ENCODE measurements around the gene RNF187.

Gene RNF187

DNA sequence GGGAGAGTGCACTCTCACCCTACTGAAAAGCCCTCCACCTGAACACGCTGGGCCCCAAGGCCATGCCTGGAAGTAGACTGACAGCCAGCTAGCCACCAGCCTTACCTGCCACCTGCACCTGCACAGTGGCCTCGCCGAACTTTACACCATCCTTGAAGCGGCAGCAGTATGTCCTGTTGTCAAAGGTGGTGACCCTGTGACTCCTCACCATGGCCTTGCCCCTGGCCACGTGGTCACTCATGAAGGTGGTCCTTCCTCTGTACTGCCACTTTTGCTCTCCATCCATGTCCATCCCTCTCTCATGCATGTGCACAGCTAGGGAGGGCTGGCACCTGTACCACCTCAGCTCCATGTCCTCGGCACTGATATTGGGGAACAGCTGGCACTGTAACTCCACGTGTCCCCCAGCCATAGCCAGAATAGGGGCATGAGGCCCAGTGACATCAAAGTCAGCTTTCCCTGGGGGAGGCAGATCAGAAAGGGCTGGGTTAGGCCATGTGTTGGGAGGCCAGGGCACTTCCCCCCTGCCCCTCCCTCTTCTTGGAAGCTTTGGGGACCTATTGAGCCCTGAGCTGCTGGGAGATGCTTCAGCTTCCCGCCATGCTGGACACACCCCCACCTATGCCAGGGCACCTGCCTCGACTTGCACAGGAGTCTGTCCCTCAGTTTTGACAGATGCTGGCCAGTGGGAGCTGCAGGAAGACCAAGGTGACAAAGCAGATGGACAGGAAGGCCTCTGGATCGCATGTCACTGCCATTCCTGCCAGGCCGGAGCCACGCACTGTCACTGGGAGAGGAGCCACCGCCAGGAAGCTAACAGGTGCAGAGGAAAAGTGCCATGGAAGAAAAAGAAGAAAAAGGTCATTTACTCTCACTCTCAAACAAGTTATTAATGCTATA, 24.6 kb downstream of the RNF187 start:
- no peak for DNase-seq

DNA sequence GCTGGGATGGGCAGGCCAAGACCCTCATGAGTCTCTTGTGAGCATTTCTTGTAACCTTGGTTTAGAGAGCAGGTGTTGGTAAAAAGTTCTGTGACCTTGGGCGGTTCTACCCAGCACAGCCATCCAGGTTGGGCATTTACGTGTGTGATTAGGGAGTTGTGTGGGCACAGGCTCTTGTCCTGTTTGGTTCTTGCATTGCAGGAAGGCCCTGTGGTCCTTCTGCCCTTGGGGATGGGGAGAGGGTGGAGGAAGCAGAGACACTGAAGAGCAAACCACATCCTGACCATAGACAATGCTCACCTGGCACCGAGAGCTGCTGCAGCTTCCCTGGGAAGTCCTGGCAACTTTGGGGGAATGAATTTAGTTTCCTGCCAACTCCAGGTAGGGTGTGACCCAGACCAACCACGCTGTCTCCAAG, 25.6 kb downstream of the RNF187 start:
- no peak for DNase-seq

DNA sequence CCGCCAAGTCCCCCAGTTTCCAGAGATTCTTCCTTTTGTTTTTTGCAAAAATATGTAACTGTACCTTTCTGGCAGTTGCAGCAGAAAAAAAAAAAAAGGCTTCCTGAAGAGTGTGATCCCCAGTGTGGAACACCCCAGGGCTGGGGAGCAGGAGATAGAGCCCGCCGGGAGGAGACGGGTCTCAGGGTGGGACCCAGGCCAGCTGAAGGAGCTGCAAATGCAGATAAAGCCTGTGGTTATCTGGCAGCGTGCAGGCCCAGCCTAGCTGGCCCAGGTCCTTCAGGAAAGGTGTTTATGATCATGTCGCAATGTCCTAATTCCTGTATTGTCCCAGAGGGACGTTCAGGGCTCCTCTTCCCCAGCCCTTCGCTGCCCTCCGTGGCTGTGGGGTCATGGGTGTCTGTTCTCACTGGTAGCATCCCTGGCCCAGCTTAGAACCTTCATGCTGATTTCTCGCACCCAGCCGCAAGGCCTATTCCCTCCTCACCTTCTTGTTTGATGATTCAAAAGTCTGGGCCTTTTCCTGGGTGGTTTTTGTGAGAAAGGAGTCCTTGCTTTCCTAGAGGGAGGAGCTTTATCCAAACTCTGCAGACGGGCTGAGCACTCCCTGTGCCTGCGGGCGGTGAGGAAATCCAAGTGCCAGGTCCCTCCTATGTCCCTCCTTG, 26.2 kb downstream of the RNF187 start:
- no peak for DNase-seq

DNA sequence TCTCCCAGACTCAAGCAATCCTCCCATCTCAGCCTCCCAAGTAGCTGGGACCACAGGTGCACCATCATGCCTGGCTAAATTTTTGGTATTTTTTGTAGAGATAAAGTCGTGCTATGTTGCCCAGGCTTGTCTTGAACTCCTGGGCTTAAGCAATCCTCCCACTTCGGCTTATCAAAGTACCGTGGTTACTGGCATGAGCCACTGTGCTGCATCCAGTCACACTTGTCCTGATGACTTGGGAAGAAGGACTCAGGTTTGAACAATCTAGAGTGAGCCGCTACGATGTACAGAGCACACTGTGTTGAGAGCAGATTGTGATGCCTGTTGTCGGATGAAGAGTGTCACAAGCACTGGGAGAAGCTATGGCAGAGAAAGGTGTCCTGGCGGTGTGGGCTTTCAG, 27.2 kb downstream of the RNF187 start:
- no peak for DNase-seq

DNA sequence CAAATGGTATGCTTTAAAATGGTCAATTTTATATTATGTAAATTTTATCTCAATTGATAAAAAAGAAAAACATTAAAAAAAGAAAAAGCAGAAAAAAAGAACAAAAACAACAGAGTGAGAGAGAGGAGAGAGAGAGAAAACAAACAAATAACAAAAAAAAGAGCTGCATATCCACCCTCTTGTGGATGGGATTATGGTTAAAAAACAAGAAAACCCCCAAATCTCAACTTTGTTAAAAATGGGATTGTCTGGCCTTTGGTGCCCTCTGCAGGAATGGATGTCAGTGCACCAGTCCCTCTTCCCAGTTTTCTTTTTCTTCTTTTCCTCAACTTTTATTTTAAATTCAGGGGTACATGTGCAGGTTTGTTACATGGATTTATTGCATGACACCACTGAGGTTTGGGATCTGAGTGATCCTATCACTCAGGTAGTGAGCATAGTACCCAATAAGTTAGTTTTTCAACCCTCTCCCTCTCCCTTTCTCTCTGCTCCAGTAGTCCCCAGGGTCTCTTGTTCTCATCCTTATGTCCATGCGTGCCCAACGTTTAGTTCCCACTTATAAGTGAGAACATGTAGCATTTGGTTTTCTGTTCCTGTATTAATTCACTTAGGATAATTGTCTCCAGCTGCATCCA, 28.1 kb downstream of the RNF187 start:
- no peak for DNase-seq

DNA sequence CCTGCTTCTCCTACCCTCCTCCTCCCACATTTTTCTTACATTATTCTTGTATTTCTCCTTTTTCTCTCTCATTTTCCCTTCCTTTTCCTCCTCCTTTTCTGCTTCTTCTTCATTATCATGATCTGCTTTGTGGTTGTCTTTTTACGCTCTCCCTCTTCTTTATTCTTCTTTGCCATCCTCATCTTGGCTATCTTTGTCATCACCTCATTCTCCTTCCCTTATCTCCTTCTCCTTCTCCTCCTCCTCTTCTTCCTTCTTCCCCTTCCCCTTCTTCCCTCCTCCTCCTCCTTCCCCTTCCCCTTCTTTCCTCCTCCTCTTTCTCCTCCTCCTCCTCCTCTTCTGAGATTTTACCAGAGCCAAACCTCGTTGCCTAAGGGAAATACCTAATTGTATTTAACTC, 30.5 kb downstream of the RNF187 start:
- no peak for DNase-seq

DNA sequence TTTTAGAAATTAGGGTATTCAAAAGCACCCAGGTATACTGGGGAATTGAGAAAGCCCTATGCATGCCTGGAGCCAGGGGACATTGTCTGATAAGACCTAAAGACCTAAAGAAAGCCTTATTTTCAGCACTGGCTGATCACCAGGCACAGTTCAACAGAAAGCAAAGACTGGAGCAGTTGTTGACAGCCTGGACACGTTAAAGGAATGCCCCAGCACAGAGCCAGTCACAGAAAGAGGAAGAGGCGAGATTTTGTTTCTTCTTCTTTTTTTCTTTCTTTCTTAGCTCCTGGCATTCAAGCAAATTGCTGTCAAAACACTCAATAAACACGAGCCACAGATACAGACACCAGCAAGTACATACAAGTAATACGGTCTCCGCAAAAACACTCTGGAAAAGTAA, 40.4 kb downstream of the RNF187 start:
- no peak for DNase-seq

DNA sequence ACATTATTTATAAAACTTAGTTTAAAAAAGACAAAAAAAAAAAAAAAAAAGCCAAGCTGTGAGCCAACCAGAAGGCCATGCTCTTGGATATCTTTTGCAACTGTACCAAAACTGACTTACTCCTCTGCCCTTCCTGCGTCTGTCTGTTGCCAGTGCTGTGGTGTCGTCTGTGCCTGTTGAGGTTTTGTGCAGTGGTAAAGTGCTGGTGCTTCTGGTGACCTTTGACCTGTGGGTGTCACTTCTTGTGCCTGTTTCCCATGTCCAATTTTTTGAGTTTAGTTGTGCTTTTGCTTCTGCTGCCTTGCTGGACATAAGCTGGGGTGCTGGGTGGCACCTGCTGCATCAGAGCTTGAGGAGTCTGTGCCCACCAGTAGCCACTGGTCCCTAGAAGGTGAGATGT, 41.4 kb downstream of the RNF187 start:
- DNase-seq: no peak

DNA sequence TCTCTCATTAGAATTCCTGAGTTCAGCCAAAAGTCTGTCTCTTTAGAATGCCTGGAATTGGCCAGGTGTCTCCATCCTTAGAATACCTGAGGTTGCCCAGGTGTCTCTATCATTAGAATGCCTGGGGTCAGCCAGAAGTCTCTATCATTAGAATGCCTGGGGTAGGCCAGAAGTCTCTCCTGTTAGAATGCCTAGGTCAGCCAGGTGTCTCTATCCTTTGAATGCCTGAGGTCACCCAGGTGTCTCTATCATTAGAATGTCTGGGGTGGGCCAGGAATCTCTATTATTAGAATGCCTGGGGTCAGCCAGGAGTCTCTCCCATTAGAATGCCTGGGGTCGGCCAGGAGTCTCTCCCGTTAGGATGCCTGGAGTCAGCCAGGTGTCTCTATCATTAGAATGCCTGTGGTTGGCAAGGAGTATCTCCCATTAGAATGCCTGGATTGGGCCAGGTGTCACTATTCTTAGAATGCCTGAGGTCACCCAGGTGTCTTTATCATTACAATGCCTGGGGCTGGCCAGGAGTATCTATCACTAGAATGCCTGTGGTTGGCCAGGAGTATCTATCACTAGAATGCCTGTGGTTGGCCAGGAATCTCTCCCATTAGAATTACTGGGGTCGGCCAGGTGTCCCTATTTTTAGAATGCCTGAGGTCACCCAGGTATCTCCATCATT, 43.0 kb downstream of the RNF187 start:
- no peak for DNase-seq

DNA sequence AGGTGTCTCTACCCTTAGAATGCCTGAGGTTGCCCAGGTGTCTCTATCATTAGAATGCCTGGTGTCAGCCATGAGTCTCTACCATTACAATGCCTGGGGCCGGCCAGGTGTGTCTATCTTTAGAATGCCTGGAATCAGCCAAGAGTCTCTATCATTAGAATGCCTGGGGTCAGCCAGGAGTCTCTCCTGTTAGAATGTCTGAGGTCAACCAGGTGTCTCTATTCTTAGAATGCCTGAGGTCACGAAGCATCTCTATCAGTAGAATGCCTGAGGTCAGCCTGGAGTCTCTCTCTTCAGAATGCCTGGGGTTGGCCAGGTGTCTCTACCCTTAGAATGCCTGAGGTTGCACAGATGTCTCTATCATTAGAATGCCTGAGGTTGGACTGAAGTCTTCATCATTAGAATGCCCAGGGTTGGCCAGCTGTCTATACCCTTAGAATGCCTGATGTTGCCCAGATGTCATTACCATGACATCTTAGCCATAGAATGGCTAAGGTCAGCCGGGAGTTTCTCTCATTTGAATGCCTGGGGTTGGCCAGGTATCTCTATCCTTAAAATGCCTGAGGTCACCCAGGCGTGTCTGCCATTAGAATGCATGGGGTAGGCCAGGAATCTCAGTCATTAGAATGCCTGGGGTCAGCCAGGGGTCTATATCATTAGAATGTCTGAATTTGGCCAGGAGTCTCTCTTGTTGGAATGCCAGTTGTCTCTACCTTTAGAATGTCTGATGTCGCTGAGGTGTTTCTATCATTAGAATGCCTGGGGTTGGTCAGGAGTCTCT, 44.0 kb downstream of the RNF187 start:
- DNase-seq: no peak

DNA sequence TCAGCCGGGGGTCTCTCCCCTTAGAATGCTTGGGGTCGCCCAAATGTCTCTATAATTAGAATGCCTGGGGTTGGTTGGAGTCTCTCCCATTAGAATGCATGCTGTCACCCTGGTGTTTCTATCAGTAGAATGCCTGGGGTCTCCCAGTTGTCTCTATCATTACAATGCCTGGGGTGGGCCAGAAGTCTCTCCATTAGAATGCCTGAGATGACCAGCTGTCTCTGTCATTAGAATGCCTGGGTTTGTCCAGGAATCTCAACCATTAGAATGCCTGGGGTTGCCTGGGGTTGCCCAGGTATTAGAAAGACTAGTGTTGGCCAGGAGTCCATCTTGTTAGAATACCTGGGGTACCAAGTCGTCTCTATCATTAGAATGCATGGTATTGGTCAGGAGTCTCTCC, 51.6 kb downstream of the RNF187 start:
- no peak for DNase-seq

DNA sequence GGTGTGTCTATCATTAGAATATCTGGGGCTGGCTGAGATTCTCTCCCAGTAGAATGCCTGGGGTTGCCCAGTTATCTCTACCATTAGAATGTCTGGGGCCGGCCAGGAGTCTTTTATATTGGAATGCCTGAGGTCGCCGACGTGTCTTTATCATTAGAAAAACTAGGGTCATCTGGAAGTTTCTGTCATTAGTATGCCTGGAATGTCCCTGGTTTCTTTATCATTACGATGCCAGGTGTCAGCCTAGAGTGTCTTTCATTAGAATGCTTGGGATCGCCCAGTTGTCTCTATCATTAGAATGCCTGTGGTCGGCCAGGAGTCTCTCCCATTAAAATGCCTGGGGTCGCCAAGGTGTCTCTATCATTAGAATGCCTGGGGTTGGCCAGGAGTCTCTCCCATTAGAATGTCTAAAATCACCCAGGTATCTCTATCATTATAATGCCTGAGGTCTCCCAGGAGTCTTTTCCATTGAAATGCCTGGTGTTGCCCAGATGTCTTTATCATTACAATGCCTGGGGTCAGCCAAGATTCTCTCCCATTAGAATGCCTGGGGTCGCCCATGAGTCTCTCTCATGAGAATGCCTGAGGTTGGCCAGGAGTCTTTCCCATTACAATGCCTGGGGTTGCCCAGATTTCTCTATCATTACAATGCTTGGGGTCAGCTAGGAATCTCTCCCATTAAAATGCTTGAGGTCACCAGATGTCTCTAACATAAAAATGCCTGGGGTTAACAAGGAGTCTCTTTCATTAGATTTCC, 53.2 kb downstream of the RNF187 start:
- no peak for DNase-seq

DNA sequence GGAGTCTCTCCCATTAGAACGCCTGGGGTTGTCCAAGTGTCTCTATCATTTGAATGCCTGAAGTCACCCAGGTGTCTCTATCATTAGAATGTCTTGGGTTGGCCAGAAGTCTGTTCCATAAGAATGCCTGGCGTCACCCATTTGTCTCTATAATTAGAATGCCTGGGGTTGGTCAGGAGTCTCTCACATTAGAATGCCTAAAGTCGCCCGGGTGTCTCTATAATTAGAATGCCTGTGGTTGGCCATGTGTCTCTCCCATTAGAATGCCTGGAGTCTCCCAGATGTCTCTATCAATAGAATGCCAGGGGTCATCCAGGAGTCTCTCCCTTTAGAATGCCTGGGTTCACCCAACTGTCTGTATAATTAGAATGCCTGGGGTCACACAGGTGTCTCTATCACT, 54.5 kb downstream of the RNF187 start:
- DNase-seq: no peak

DNA sequence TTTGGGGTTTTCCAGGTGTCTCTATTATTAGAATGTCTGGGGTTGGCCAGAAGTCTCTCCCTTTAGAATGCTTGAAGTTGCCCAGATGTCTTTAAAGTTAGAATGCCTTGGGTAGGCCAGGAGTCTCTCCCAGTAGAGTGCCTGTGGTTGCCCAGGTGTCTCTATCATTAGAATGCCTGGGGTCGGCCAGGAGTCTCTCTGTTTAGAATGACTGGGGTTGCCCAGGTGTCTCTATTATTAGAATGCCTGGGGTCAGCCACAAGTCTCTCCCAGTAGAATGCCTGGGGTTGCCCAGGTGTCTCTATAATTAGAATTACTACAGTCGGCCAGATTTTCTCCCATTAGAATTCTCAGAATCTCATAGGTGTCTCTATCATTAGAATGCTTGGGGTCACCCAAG, 55.2 kb downstream of the RNF187 start:
- no peak for DNase-seq

DNA sequence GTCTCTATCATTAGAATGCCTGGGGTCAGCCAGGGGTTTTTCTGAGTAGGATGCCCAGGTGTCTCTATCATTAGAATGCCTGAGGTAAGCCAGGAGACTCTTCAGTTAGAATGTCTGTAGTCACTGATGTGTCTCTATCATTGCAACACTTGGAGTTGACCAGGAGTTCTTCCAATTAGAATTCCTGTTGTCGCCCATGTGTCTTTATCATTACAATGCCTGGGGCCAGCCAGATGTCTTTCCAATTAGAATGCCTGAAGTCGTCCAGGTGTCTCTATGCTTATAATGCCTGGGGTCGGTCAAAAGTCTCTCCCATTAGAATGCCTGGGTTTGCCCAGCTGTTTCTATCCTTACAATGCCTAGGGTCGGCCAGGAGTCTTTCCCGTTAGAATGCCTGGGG, 55.8 kb downstream of the RNF187 start:
- no peak for DNase-seq

DNA sequence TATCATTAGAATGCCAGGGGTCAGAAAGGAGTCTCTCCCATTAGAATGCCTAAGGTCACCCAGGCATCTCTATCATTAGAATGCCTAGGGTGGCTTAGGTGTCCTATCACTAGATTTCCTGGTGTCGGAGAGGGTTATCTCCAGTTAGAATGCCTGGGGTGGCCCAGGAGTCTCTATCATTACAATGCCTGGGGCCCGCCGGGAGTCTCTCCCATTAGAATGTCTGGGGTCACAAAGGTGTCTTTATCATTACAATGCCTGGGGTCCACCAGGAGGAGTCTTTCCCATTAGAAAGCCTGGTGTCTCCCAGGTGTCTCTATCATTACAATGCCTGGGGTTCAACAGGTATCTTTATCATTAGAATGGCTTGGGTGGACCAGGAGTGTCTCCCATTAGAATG, 56.2 kb downstream of the RNF187 start:
- DNase-seq: no peak

DNA sequence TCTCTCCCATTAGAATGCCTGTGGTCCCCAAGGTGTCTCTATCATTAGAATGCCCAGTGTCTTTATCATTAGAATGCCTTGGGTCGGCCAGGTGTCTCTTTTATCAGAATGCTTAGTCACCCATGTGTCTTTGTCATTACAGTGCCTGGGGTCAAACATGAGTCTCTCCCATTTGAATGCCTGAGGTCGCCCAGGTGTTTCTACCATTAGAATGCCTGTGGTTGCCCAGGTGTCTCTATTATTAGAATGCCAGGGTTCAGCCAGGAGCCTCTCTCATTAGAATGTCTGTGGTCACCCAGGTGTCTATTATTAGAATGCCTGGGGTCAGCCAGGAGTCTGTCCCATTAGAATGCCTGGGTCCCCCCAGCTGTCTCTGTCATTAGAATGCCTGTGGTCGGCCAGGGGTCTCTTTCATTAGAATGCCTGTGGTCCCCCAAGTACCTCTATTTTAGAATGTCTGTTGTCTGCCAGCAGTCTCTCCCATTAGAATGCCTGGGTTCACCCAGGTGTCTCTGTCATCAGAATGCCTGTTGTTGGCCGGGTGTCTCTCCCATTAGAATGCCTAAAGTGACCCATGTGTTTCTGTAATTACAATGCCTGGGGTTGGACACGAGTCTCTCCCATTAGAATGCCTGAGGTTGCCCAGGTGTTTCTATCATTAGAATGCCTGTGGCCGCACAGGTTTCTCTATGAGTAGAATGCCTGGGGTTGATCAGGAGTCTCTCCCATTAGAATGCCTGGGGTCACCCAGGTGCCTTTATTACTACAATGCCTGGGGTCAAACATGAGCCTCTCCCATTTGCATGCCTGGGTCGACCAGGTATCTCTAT, 57.1 kb downstream of the RNF187 start:
- no peak for DNase-seq

DNA sequence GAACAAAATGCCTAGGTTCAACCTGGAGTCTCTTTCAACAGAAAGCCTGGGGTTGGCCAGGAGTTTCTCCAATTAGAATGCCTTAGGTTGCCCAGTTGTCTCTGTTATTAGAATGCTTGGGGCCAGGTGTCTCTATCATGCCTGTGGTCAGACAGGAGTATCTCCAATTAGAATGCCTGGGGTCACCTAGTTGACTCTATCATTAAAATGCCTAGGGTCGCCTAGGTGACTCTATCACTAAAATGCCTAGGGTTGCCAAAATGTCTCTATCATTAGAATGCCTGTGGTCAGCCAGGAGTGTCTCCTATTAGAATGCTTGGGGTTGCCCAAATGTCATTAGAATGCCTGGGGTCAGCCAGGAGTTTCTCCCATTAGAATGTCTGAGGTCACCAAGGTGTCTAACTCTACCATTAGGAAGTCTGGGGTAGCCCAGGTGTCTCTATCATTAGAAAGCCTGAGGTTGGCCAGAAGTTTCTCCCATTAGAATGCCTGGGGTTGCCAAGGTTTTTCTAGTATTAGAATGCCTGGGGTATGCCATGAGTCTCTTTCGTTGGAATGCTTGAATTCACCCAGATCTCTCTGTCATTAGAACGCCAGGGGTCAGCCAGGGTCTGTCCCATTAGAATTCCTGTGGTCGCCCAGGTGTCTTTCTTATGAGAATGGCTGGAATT, 57.9 kb downstream of the RNF187 start:
- no peak for DNase-seq

All from NCI-H1105 (cell line).